Fibroblast of villous mesenchyme (primary cell): ENCODE measurements around the gene BOD1L1. TPM values are rescaled to one million over a fixed set of nuclear protein-coding genes. Genes with fewer than 3 reads are reported as not detected.

ENCODE experiments used
- small RNA-seq: library from RNA; depleted of rRNA; stranded (forward); fragments of <200 nt; gene quantifications from one replicate; pipeline ENCODE3, GENCODE V24; 2012
- total RNA-seq: library from RNA; depleted of rRNA; stranded (reverse); fragments of >200 nt; gene quantifications from 2 replicates; pipeline ENCODE4 v1.2.3, GENCODE V29; 2012

BOD1L1 gene
- total RNA-seq, 1 donor, result 23.7 TPM

Small RNA genes within 50 kb of the gene (small RNA-seq; reads per million reads assigned to genes)
- 0.28 reads per million for gene MIR5091

Other genes starting within 250 kb of the BOD1L1 start
- 20.6 and 21.6 TPM in 2 replicates for gene RAB28, start 143.4 kb downstream of the BOD1L1 start, total RNA-seq
- gene NKX3-2, start 83.2 kb downstream of the BOD1L1 start, total RNA-seq, result under 0.01 and 0.32 TPM in 2 replicates